Measurements from ENCODE around the gene MACC1. TPM values are rescaled to one million over a fixed set of nuclear protein-coding genes. Genes with fewer than 3 reads are reported as not detected.

Gene MACC1
- total RNA-seq, 4 donors from 2014 or later, result 0.21 to 2.4 (median 1.2) TPM

- Histone ChIP-seq H3K9me3 (peaks cover 0 to 11% (median 0%) of the 10 kb centered on the region in 4 donors), H3K4me1 (no peaks in the 10 kb centered on the region), H3K4me3 (no peak overlapping the region), H3K27ac (peak overlapping the region in 1 of 4 donors; percentile 50), H3K27me3 (no peaks in the 10 kb centered on the region), H3K36me3 (no peaks in the 10 kb centered on the region)
- TF ChIP-seq, protein P1, sequence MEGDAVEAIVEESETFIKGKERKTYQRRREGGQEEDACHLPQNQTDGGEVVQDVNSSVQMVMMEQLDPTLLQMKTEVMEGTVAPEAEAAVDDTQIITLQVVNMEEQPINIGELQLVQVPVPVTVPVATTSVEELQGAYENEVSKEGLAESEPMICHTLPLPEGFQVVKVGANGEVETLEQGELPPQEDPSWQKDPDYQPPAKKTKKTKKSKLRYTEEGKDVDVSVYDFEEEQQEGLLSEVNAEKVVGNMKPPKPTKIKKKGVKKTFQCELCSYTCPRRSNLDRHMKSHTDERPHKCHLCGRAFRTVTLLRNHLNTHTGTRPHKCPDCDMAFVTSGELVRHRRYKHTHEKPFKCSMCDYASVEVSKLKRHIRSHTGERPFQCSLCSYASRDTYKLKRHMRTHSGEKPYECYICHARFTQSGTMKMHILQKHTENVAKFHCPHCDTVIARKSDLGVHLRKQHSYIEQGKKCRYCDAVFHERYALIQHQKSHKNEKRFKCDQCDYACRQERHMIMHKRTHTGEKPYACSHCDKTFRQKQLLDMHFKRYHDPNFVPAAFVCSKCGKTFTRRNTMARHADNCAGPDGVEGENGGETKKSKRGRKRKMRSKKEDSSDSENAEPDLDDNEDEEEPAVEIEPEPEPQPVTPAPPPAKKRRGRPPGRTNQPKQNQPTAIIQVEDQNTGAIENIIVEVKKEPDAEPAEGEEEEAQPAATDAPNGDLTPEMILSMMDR (IDR thresholded peaks at IDR 0.05), result no peak
- TF ChIP-seq EP300 (IDR thresholded peaks at IDR 0.05) (no peak), POLR2A (IDR thresholded peaks at IDR 0.05) (no peak)
- no peak for DNase-seq (ENCODE audit: low spot score in 2 of 2)
- WGBS, 2 donors, result 95% methylated on average over 6 of the region's 6 CpGs
Observed at GRCh38 chr7:20193873-20194272, 23.3 kb downstream of the MACC1 start.

DNA sequence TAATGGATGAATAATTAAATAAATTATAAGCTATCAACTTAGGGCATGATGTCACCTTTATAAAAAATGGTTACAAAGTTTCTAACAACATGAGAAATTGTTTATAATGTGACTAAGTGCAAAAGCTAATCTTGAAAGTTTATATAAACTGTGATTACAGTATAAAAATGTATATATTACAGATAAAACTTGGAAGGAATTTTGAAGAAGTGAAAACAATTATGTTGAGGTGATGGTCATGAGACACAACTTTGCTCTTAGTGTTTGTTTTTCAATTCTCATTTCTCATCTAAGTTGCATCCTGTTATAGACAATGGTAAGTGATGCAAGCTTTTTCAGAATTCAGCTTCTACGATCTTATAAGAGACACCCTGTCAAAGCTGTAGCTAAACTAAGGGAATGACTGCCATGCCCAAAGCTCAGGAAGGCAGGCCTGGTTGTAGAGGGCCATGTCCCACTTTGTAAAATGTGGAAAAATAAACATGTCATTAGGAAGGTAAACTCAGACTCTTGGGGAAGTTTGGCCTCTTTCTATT, 23.9 kb downstream of the MACC1 start:
- WGBS, 2 donors, result 48 to 66% methylated on average over 1 of the region's 1 CpG
- no peaks in the 10 kb centered on the region for H3K36me3 ChIP-seq
- H3K9me3 ChIP-seq, result peaks cover 0 to 11% (median 0%) of the 10 kb centered on the region in 4 donors
- no peak for DNase-seq (ENCODE audit: low spot score in 2 of 2)
- no peaks in the 10 kb centered on the region for H3K27me3 ChIP-seq
- H3K27ac ChIP-seq, result no peak overlapping the region
- no peak for TF ChIP-seq POLR2A (IDR thresholded peaks at IDR 0.05)
- TF ChIP-seq, protein P1 (IDR thresholded peaks at IDR 0.05), result no peak
- TF ChIP-seq EP300 (IDR thresholded peaks at IDR 0.05), result no peak
- H3K4me1 ChIP-seq, result no peaks in the 10 kb centered on the region
- H3K4me3 ChIP-seq, result no peak overlapping the region

DNA sequence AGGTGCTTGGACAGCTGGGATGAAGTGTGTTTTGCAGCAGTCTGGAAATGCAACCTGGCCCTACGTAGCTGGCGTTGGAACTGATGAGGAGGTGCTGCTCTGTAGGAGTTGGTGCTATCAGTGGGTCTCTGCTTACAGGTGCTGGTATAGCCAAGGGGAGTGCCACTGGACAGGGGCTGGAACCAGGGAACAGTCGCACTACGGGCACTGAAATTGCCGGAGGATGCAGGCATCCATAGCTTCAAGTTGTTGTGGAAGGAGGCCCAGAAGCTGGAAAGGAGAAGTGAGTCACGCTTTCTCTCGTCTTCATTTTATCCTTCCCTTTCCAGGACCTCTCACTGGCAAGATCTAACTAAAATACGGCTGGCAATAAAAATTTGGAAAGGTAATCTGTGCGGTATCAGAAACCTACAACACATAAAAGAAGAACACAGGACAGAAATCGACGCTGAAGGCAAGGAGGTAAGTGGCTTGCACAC, 25.8 kb downstream of the MACC1 start:
- WGBS, 2 donors, result 91 to 92% methylated on average over 11 of the region's 11 CpGs
- Histone ChIP-seq H3K27me3 (no peaks in the 10 kb centered on the region), H3K9me3 (peaks cover 0 to 11% (median 0%) of the 10 kb centered on the region in 4 donors), H3K4me3 (no peak overlapping the region), H3K27ac (no peak overlapping the region), H3K36me3 (no peaks in the 10 kb centered on the region), H3K4me1 (no peaks in the 10 kb centered on the region)
- TF ChIP-seq EP300 (IDR thresholded peaks at IDR 0.05) (no peak), POLR2A (IDR thresholded peaks at IDR 0.05) (no peak)
- TF ChIP-seq, protein P1 (IDR thresholded peaks at IDR 0.05), result no peak
- no peak for DNase-seq (ENCODE audit: low spot score in 2 of 2)

GRCh38 chr7:20190560-20191390, 26.4 kb downstream of the MACC1 start:
- Histone ChIP-seq H3K36me3 (no peaks in the 10 kb centered on the region), H3K9me3 (peaks cover 0 to 11% (median 0%) of the 10 kb centered on the region in 4 donors), H3K4me3 (no peak overlapping the region), H3K27me3 (no peaks in the 10 kb centered on the region), H3K4me1 (no peaks in the 10 kb centered on the region), H3K27ac (no peak overlapping the region)
- DNase-seq (ENCODE audit: low spot score in 2 of 2), result no peak
- TF ChIP-seq EP300 (IDR thresholded peaks at IDR 0.05) (no peak), POLR2A (IDR thresholded peaks at IDR 0.05) (no peak)
- TF ChIP-seq, protein P1 (IDR thresholded peaks at IDR 0.05), result no peak
- WGBS, 2 donors, result 24 to 36% methylated on average over 2 of the region's 2 CpGs

DNA sequence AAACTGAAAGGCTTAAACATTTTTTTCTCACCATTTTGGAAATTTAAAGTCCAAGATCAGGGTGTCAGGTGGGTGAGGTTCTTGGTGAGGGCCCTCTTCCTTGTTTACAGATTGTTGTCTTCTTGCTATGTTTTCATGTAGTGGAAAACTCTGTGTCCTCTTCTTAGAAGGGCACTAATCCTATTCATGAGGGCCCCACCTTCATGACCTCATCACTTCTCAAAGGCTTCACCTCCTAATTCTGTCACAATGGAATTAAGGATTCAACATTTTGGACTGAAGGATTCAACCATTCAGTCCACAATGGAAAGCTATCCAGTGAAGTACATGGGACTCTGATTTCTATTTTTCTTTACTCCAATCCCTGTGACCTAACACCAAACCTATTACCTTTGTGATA, 27.3 kb downstream of the MACC1 start:
- TF ChIP-seq EP300 (IDR thresholded peaks at IDR 0.05), result no peak
- TF ChIP-seq POLR2A (IDR thresholded peaks at IDR 0.05), result no peak
- TF ChIP-seq, protein P1 (IDR thresholded peaks at IDR 0.05), result no peak
- Histone ChIP-seq H3K4me1 (no peaks in the 10 kb centered on the region), H3K9me3 (peaks cover 0 to 11% (median 0%) of the 10 kb centered on the region in 4 donors), H3K27me3 (no peaks in the 10 kb centered on the region), H3K27ac (no peak overlapping the region), H3K36me3 (no peaks in the 10 kb centered on the region), H3K4me3 (no peak overlapping the region)
- no peak for DNase-seq (ENCODE audit: low spot score in 2 of 2)

Data from tibial nerve (tissue), 4 donors.